B cell (primary cell): ENCODE measurements around the gene HLA-DQB2. TPM values are rescaled to one million over a fixed set of nuclear protein-coding genes. Genes with fewer than 3 reads are reported as not detected.

ENCODE experiments used
- ATAC-seq: fragments of 200-7000 bp; cut with Tn5 transposase; one replicate; pipeline ENCODE4 v1.10.0; 2021; ENCODE audit warnings: low read depth, mild to moderate bottlenecking, moderate number of reproducible peaks, moderate library complexity
- CTCF ChIA-PET: fragments of 350-600 bp; sonication (Branson Sonifier 250); formaldehyde crosslinking; loops from one replicate; lab custom pipeline; 2021; ENCODE audit warnings: antibody characterized with exemption, inconsistent platforms; lab: Charles Lee
- POLR2A ChIA-PET: fragments of 350-600 bp; sonication (Branson Sonifier 250); formaldehyde crosslinking; loops from one replicate; lab custom pipeline; 2021; ENCODE audit warnings: antibody characterized with exemption; lab: Charles Lee
- DNase-seq: peaks from one replicate; pipeline ENCODE4 v3.0.0; 2013
- H2AFZ ChIP-seq: 2 replicates; pipeline ENCODE4 v1.6.1; 2012; ENCODE audit warnings: mild to moderate bottlenecking, low read depth, low read length; ENCODE audit not compliant: insufficient read depth, poor library complexity, severe bottlenecking
- H3K27ac ChIP-seq, 2 donors: 1 replicate in 1 of 2; 2 replicates in 1 of 2; pipeline ENCODE4 v1.5.1; 2012 to 2013; ENCODE audit warnings: low read length in 2 of 2, mild to moderate bottlenecking in 2 of 2, moderate library complexity in 1 of 2
- H3K27me3 ChIP-seq, 4 experiments: fragments of 200-600 bp in 1 of 4; sonication (generic) in 1 of 4; replicated peaks in 1 of 4; 1 replicate in 2 of 4; 2 replicates in 2 of 4; pipeline versions ENCODE4 v1.6.1 to v1.7.0; 2013 to 2016; ENCODE audit warnings: low read length in 3 of 4, mild to moderate bottlenecking in 2 of 4, mixed read lengths in 1 of 4, moderate library complexity in 1 of 4; ENCODE audit not compliant: insufficient read depth in 4 of 4, control insufficient read depth in 3 of 4; ENCODE audit errors: control extremely low read depth in 1 of 4
- H3K36me3 ChIP-seq, 2 experiments: replicated peaks in 1 of 2; 1 replicate in 1 of 2; 2 replicates in 1 of 2; pipeline versions ENCODE4 v1.6.1 to v1.7.1; 2013; ENCODE audit warnings: low read length in 1 of 2; ENCODE audit not compliant: insufficient read depth in 2 of 2, control insufficient read depth in 1 of 2; ENCODE audit errors: control extremely low read depth in 1 of 2, extremely low read depth in 1 of 2
- H3K4me1 ChIP-seq, 2 donors: fragments of 200-600 bp in 1 of 2; sonication (generic) in 1 of 2; 1 replicate in 1 of 2; 2 replicates in 1 of 2; pipeline versions ENCODE4 v1.5.1 to v1.6.1; 2013 to 2017; ENCODE audit warnings: low read length in 2 of 2; ENCODE audit not compliant: control insufficient read depth in 2 of 2, insufficient read depth in 2 of 2
- H3K4me2 ChIP-seq: replicated peaks from 2 replicates; pipeline ENCODE3; 2012; ENCODE audit warnings: mild to moderate bottlenecking, low read depth, low read length; ENCODE audit not compliant: poor library complexity, severe bottlenecking
- H3K4me3 ChIP-seq, 5 experiments: fragments of 200-600 bp in 1 of 5; sonication (generic) in 1 of 5; 1 replicate in 3 of 5; 2 replicates in 2 of 5; pipeline versions ENCODE4 v1.5.1 to v1.7.0; 2011 to 2016; ENCODE audit warnings: low read length in 4 of 5, mild to moderate bottlenecking in 4 of 5, low read depth in 2 of 5, control low read depth in 1 of 5, moderate library complexity in 1 of 5; ENCODE audit not compliant: insufficient read depth in 1 of 5; ENCODE audit errors: control extremely low read depth in 1 of 5, extremely low read depth in 1 of 5
- H3K79me2 ChIP-seq: fragments of 200-600 bp; sonication (generic); one replicate; pipeline ENCODE4 v1.6.0; 2016; ENCODE audit warnings: low read length; ENCODE audit not compliant: control insufficient read depth, insufficient read depth
- H3K9ac ChIP-seq: fragments of 200-600 bp; sonication (generic); 2 replicates; pipeline ENCODE4 v1.6.1; 2017; ENCODE audit warnings: mild to moderate bottlenecking, low read length, moderate library complexity
- H3K9me3 ChIP-seq, 3 donors: one replicate each; pipeline versions ENCODE4 v1.6.1 to v1.7.1; 2013; ENCODE audit warnings: low read length in 2 of 3; ENCODE audit not compliant: control insufficient read depth in 2 of 3, insufficient read depth in 1 of 3; ENCODE audit errors: control extremely low read depth in 1 of 3
- H4K20me1 ChIP-seq: 2 replicates; pipeline ENCODE4 v1.6.0; 2012; ENCODE audit warnings: mild to moderate bottlenecking, low read length; ENCODE audit not compliant: insufficient read depth, control insufficient read depth, poor library complexity, severe bottlenecking
- H3K27ac Mint-ChIP-seq: one replicate; pipeline ENCODE4 v1.8.0; 2021; ENCODE audit warnings: mixed read lengths
- H3K27me3 Mint-ChIP-seq: one replicate; pipeline ENCODE4 v1.8.0; 2021; ENCODE audit warnings: mixed read lengths
- H3K4me1 Mint-ChIP-seq: one replicate; pipeline ENCODE4 v1.8.0; 2021; ENCODE audit warnings: mixed read lengths
- H3K4me3 Mint-ChIP-seq: one replicate; pipeline ENCODE4 v1.8.0; 2021; ENCODE audit warnings: mixed read lengths
- H3K9me3 Mint-ChIP-seq: one replicate; pipeline ENCODE4 v1.8.0; 2022; ENCODE audit warnings: mixed read lengths; ENCODE audit not compliant: insufficient read depth
- CTCF ChIP-seq: fragments of 200-600 bp; IDR thresholded peaks from one replicate; pipeline ENCODE4 v1.8.0; 2022; ENCODE audit warnings: antibody characterized with exemption, mild to moderate bottlenecking
- EZH2 ChIP-seq: IDR thresholded peaks from 2 replicates; pipeline ENCODE4 v1.6.1; 2012; ENCODE audit warnings: borderline replicate concordance, low read depth, mild to moderate bottlenecking, moderate library complexity, low read length; ENCODE audit not compliant: insufficient read depth, poor library complexity, severe bottlenecking
- intact Hi-C: fragments of 100-400 bp; cut with micrococcal nuclease; formaldehyde crosslinking; loops from one replicate; pipeline ENCODE4 v1.10.0; 2022
- polyA plus RNA-seq: library from polyadenylated mRNA; depleted of rRNA; stranded (reverse); fragments of >200 nt; gene quantifications from 2 replicates; pipeline ENCODE4 v1.2.3, GENCODE V29; 2012
- small RNA-seq: library from RNA; depleted of rRNA; stranded (forward); fragments of <200 nt; gene quantifications from one replicate; pipeline ENCODE3, GENCODE V24; 2012; ENCODE audit warnings: low replicate concordance, low read depth; ENCODE audit not compliant: insufficient read length
- total RNA-seq, 2 donors: library from RNA; stranded (reverse); fragments of 120-200 nt in 1 of 2; gene quantifications; 1 replicate in 1 of 2; 2 replicates in 1 of 2; pipeline versions ENCODE4 v1.2.3 to v1.2.4, GENCODE V29; 2013 to 2022

HLA-DQB2 gene
- total and polyA plus RNA-seq, 2 donors (not counting 1 experiment from before 2014, with no cell fraction given), result 41.1 to 109 TPM

GRCh38 chr6:32709625-32710024 is 53.7 kb downstream of the HLA-DQB2 start:
- TF ChIP-seq EZH2 (no peak), CTCF (no peak)
- intact Hi-C loops, result no loop called here
- H3K27me3 ChIP-seq, result no peaks in the 10 kb centered on the region
- ATAC-seq (no peak), DNase-seq (no peak)
- Mint-ChIP-seq H3K4me3 (no peak overlapping the region), H3K27me3 (no peaks in the 10 kb centered on the region), H3K27ac (no peak overlapping the region), H3K4me1 (no peaks in the 10 kb centered on the region), H3K9me3 (no peaks in the 10 kb centered on the region)
- H3K36me3 ChIP-seq, result no peaks in the 10 kb centered on the region
- CTCF ChIA-PET, result interaction anchor here (1.3 kb wide), 1 partner anchor 9 kb away, joined by 4 read pairs; no protein-coding TSS in a partner anchor
- H3K9me3 ChIP-seq, result no peaks in the 10 kb centered on the region
- H3K27ac ChIP-seq, result no peak overlapping the region
- H3K9ac ChIP-seq, result no peak overlapping the region
- no peaks in the 10 kb centered on the region for H3K79me2 ChIP-seq
- H3K4me1 ChIP-seq, result no peaks in the 10 kb centered on the region
- H2AFZ ChIP-seq, result no peak overlapping the region
- H3K4me2 ChIP-seq, result no peak overlapping the region
- POLR2A ChIA-PET, result no interaction called here
- no peak overlapping the region for H3K4me3 ChIP-seq
- H4K20me1 ChIP-seq, result no peaks in the 10 kb centered on the region

Small RNAs within 50 kb of the gene (small RNA-seq; reads per million reads assigned to genes)
- not detected for gene MIR3135B

Other genes with a start within 250 kb of the HLA-DQB2 start
- gene HLA-DRB5, start 233.2 kb downstream of the HLA-DQB2 start, total RNA-seq, result 174 and 184 TPM in 2 replicates
- gene HLA-DRB5, start 233.2 kb downstream of the HLA-DQB2 start, polyA plus RNA-seq, result 23.8 and 112 TPM in 2 replicates
- 559 and 584 TPM in 2 replicates for gene HLA-DRB1, start 173.7 kb downstream of the HLA-DQB2 start, total RNA-seq
- gene HLA-DRB1, start 173.7 kb downstream of the HLA-DQB2 start, polyA plus RNA-seq, result 1,038 and 1,240 TPM in 2 replicates
- gene HLA-DQA1, start 126.1 kb downstream of the HLA-DQB2 start, total RNA-seq, result 463 and 489 TPM in 2 replicates
- gene HLA-DQA1, start 126.1 kb downstream of the HLA-DQB2 start, polyA plus RNA-seq, result 260 and 486 TPM in 2 replicates
- gene HLA-DQB1, start 96.9 kb downstream of the HLA-DQB2 start, total RNA-seq, result 267 and 287 TPM in 2 replicates
- 181 and 986 TPM in 2 replicates for gene HLA-DQB1, start 96.9 kb downstream of the HLA-DQB2 start, polyA plus RNA-seq
- 171 and 173 TPM in 2 replicates for gene HLA-DQA2, start 22.1 kb downstream of the HLA-DQB2 start, total RNA-seq
- gene HLA-DQA2, start 22.1 kb downstream of the HLA-DQB2 start, polyA plus RNA-seq, result 14.5 and 35.9 TPM in 2 replicates
- gene HLA-DOB, start 53.5 kb upstream of the HLA-DQB2 start, total RNA-seq, result 109 TPM in 2 replicates
- 198 and 231 TPM in 2 replicates for gene HLA-DOB, start 53.5 kb upstream of the HLA-DQB2 start, polyA plus RNA-seq
- 126 and 135 TPM in 2 replicates for gene TAP2, start 75.2 kb upstream of the HLA-DQB2 start, total RNA-seq
- gene TAP2, start 75.2 kb upstream of the HLA-DQB2 start, polyA plus RNA-seq, result 66.1 and 81.2 TPM in 2 replicates
- gene PSMB8, start 80.5 kb upstream of the HLA-DQB2 start, total RNA-seq, result 127 and 129 TPM in 2 replicates
- gene PSMB8, start 80.5 kb upstream of the HLA-DQB2 start, polyA plus RNA-seq, result 256 and 257 TPM in 2 replicates
- 126 and 131 TPM in 2 replicates for gene TAP1, start 90.2 kb upstream of the HLA-DQB2 start, total RNA-seq
- 162 and 184 TPM in 2 replicates for gene TAP1, start 90.2 kb upstream of the HLA-DQB2 start, polyA plus RNA-seq
- gene PSMB9, start 90.7 kb upstream of the HLA-DQB2 start, total RNA-seq, result 174 and 181 TPM in 2 replicates
- gene PSMB9, start 90.7 kb upstream of the HLA-DQB2 start, polyA plus RNA-seq, result 190 and 242 TPM in 2 replicates
- gene HLA-DMB, start 177.5 kb upstream of the HLA-DQB2 start, total RNA-seq, result 587 and 593 TPM in 2 replicates
- gene HLA-DMB, start 177.5 kb upstream of the HLA-DQB2 start, polyA plus RNA-seq, result 655 and 656 TPM in 2 replicates
- gene HLA-DMA, start 189.6 kb upstream of the HLA-DQB2 start, total RNA-seq, result 554 and 558 TPM in 2 replicates
- gene HLA-DMA, start 189.6 kb upstream of the HLA-DQB2 start, polyA plus RNA-seq, result 925 and 1,129 TPM in 2 replicates
- 448 and 474 TPM in 2 replicates for gene BRD2, start 205.1 kb upstream of the HLA-DQB2 start, total RNA-seq
- gene BRD2, start 205.1 kb upstream of the HLA-DQB2 start, polyA plus RNA-seq, result 620 and 721 TPM in 2 replicates
- gene HLA-DOA, start 246.1 kb upstream of the HLA-DQB2 start, total RNA-seq, result 209 TPM in 2 replicates
- gene HLA-DOA, start 246.1 kb upstream of the HLA-DQB2 start, polyA plus RNA-seq, result 191 and 338 TPM in 2 replicates